ENCODE measurements around the gene OSTN.

Gene OSTN

DNA sequence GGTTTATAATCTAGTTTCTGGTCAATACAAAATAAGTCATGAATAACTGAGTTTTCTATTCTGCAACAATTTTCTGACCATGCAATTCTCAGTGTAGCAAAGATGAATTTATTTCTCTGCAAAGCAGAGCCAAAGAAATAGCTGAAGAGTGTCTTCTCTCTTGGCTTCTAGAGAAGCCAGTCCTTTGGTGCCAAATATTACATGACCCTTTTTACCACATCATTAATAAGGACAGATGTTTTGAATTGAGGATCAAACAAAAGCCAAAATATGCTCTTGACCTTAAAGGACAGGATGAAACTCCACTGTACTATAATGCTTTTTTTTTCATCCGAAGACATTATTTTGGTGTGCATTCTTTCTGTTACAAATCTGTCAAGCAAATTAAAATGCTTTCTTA is 40.2 kb upstream of the OSTN start:
- no peak for ATAC-seq
- TF ChIP-seq, protein P1, sequence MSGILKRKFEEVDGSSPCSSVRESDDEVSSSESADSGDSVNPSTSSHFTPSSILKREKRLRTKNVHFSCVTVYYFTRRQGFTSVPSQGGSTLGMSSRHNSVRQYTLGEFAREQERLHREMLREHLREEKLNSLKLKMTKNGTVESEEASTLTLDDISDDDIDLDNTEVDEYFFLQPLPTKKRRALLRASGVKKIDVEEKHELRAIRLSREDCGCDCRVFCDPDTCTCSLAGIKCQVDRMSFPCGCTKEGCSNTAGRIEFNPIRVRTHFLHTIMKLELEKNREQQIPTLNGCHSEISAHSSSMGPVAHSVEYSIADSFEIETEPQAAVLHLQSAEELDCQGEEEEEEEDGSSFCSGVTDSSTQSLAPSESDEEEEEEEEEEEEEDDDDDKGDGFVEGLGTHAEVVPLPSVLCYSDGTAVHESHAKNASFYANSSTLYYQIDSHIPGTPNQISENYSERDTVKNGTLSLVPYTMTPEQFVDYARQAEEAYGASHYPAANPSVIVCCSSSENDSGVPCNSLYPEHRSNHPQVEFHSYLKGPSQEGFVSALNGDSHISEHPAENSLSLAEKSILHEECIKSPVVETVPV (CRISPR knock-in tag; IDR thresholded peaks at IDR 0.05), result no peak
- TF ChIP-seq, protein P2, sequence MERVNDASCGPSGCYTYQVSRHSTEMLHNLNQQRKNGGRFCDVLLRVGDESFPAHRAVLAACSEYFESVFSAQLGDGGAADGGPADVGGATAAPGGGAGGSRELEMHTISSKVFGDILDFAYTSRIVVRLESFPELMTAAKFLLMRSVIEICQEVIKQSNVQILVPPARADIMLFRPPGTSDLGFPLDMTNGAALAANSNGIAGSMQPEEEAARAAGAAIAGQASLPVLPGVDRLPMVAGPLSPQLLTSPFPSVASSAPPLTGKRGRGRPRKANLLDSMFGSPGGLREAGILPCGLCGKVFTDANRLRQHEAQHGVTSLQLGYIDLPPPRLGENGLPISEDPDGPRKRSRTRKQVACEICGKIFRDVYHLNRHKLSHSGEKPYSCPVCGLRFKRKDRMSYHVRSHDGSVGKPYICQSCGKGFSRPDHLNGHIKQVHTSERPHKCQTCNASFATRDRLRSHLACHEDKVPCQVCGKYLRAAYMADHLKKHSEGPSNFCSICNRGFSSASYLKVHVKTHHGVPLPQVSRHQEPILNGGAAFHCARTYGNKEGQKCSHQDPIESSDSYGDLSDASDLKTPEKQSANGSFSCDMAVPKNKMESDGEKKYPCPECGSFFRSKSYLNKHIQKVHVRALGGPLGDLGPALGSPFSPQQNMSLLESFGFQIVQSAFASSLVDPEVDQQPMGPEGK (CRISPR knock-in tag; IDR thresholded peaks at IDR 0.05; ENCODE audit: borderline replicate concordance), result no peak
- no peak for TF ChIP-seq GLIS3 (CRISPR knock-in tag; IDR thresholded peaks at IDR 0.05)
- no peak for TF ChIP-seq ZNF70 (CRISPR knock-in tag; IDR thresholded peaks at IDR 0.05)
- TF ChIP-seq, protein P3, sequence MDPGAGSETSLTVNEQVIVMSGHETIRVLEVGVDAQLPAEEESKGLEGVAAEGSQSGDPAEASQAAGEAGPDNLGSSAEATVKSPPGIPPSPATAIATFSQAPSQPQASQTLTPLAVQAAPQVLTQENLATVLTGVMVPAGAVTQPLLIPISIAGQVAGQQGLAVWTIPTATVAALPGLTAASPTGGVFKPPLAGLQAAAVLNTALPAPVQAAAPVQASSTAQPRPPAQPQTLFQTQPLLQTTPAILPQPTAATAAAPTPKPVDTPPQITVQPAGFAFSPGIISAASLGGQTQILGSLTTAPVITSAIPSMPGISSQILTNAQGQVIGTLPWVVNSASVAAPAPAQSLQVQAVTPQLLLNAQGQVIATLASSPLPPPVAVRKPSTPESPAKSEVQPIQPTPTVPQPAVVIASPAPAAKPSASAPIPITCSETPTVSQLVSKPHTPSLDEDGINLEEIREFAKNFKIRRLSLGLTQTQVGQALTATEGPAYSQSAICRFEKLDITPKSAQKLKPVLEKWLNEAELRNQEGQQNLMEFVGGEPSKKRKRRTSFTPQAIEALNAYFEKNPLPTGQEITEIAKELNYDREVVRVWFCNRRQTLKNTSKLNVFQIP (CRISPR knock-in tag; IDR thresholded peaks at IDR 0.05; ENCODE audit: borderline replicate concordance, low read depth), result no peak
- no peak for TF ChIP-seq ZC3H10 (CRISPR knock-in tag; IDR thresholded peaks at IDR 0.05)
- TF ChIP-seq, protein P4, sequence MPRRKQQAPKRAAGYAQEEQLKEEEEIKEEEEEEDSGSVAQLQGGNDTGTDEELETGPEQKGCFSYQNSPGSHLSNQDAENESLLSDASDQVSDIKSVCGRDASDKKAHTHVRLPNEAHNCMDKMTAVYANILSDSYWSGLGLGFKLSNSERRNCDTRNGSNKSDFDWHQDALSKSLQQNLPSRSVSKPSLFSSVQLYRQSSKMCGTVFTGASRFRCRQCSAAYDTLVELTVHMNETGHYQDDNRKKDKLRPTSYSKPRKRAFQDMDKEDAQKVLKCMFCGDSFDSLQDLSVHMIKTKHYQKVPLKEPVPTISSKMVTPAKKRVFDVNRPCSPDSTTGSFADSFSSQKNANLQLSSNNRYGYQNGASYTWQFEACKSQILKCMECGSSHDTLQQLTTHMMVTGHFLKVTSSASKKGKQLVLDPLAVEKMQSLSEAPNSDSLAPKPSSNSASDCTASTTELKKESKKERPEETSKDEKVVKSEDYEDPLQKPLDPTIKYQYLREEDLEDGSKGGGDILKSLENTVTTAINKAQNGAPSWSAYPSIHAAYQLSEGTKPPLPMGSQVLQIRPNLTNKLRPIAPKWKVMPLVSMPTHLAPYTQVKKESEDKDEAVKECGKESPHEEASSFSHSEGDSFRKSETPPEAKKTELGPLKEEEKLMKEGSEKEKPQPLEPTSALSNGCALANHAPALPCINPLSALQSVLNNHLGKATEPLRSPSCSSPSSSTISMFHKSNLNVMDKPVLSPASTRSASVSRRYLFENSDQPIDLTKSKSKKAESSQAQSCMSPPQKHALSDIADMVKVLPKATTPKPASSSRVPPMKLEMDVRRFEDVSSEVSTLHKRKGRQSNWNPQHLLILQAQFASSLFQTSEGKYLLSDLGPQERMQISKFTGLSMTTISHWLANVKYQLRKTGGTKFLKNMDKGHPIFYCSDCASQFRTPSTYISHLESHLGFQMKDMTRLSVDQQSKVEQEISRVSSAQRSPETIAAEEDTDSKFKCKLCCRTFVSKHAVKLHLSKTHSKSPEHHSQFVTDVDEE (CRISPR knock-in tag; IDR thresholded peaks at IDR 0.05), result no peak
- no peak for TF ChIP-seq SNAI2 (CRISPR knock-in tag; IDR thresholded peaks at IDR 0.05)
- TF ChIP-seq ZNF565 (CRISPR knock-in tag; conservative IDR thresholded peaks at IDR 0.05; ENCODE audit: low read depth), result no peak
- no peak for TF ChIP-seq OSR1 (CRISPR knock-in tag; IDR thresholded peaks at IDR 0.05)
- TF ChIP-seq CSDC2 (CRISPR knock-in tag; IDR thresholded peaks at IDR 0.05), result no peak
- TF ChIP-seq, protein P5, sequence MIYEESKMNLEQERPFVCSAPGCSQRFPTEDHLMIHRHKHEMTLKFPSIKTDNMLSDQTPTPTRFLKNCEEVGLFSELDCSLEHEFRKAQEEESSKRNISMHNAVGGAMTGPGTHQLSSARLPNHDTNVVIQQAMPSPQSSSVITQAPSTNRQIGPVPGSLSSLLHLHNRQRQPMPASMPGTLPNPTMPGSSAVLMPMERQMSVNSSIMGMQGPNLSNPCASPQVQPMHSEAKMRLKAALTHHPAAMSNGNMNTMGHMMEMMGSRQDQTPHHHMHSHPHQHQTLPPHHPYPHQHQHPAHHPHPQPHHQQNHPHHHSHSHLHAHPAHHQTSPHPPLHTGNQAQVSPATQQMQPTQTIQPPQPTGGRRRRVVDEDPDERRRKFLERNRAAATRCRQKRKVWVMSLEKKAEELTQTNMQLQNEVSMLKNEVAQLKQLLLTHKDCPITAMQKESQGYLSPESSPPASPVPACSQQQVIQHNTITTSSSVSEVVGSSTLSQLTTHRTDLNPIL (CRISPR knock-in tag; IDR thresholded peaks at IDR 0.05; ENCODE audit: low read depth), result no peak
- no peak for TF ChIP-seq TOX (CRISPR knock-in tag; IDR thresholded peaks at IDR 0.05; ENCODE audit: borderline replicate concordance)
- no peak for TF ChIP-seq ZNF8 (CRISPR knock-in tag; IDR thresholded peaks at IDR 0.05)
- TF ChIP-seq ISL1 (CRISPR knock-in tag; IDR thresholded peaks at IDR 0.05), result no peak
- no peak for TF ChIP-seq ESRRG (CRISPR knock-in tag; IDR thresholded peaks at IDR 0.05)
- no peak for TF ChIP-seq ZFP3 (CRISPR knock-in tag; IDR thresholded peaks at IDR 0.05)
- no peak for TF ChIP-seq ZFP30 (CRISPR knock-in tag; IDR thresholded peaks at IDR 0.05)
- TF ChIP-seq ARNTL (CRISPR knock-in tag; IDR thresholded peaks at IDR 0.05; ENCODE audit: borderline replicate concordance, low read depth), result no peak
- no peak for TF ChIP-seq RARB (CRISPR knock-in tag; IDR thresholded peaks at IDR 0.05)

DNA sequence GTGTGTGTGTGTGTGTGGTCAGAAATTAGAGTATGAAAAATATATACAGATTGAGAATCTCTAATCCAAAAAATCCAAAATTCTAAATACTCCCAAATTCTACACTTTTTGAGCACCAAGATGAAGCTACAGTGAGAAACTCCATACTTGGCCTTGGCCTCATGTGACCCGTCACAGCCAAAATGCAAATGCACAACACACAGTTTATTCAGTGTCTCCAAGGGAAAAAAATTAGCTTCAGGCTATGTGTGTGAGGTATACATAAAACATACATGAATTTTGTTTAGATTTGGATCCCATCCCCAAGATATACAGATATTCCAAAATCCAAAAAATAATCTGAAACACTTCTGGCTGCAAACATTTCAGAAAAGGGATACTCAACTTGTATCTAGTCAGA is 33.2 kb upstream of the OSTN start:
- TF ChIP-seq, protein P4 (CRISPR knock-in tag; IDR thresholded peaks at IDR 0.05), result no peak
- TF ChIP-seq PPARA (CRISPR knock-in tag; IDR thresholded peaks at IDR 0.05; ENCODE audit: borderline replicate concordance) (no peak), ZNF70 (CRISPR knock-in tag; IDR thresholded peaks at IDR 0.05) (no peak), TCF4 (CRISPR knock-in tag; IDR thresholded peaks at IDR 0.05; ENCODE audit: borderline replicate concordance) (no peak), ZFP30 (CRISPR knock-in tag; IDR thresholded peaks at IDR 0.05) (no peak), ZC3H10 (CRISPR knock-in tag; IDR thresholded peaks at IDR 0.05) (no peak), TOX (CRISPR knock-in tag; IDR thresholded peaks at IDR 0.05; ENCODE audit: borderline replicate concordance) (no peak), SNAI2 (CRISPR knock-in tag; IDR thresholded peaks at IDR 0.05) (no peak)
- TF ChIP-seq, protein P1 (CRISPR knock-in tag; IDR thresholded peaks at IDR 0.05), result no peak
- TF ChIP-seq, protein P5 (CRISPR knock-in tag; IDR thresholded peaks at IDR 0.05; ENCODE audit: low read depth), result no peak
- no peak for ATAC-seq

All from SK-N-SH treated with all-trans-retinoic acid at 6 μM for 48 hours (cell line).